ENCODE results near the gene CENATAC.
"Not testable (repeated sequence)": the region's sequence is repeated elsewhere in the genome, so short reads cannot be mapped to it uniquely, and the experiment has no call there.

GRCh38 chr11:119059128-119059527 lies 61.2 kb downstream of the CENATAC start:
- TF ChIP-seq CTCF (IDR thresholded peaks at IDR 0.05; ENCODE audit: low read length); EZH2 (optimal IDR thresholded peaks at IDR 0.05; ENCODE audit: low read depth, low read length); EZH2phosphoT487 (IDR thresholded peaks at IDR 0.05; ENCODE audit: low read length): not testable (repeated sequence)
